Nephron progenitor cell (in vitro differentiated cells): ENCODE measurements around the gene USP20.
"Not testable (repeated sequence)": the region's sequence is repeated elsewhere in the genome, so short reads cannot be mapped to it uniquely, and the experiment has no call there.

Source experiments
- DNase-seq: peaks from one replicate; pipeline ENCODE4 v3.0.0; 2021
- H3K27ac Mint-ChIP-seq: 2 replicates; pipeline ENCODE4 v1.8.0; 2021; ENCODE audit warnings: mild to moderate bottlenecking, moderate library complexity, mixed read lengths
- H3K27me3 Mint-ChIP-seq: 2 replicates; pipeline ENCODE4 v1.8.0; 2021; ENCODE audit warnings: mild to moderate bottlenecking, low read depth, mixed read lengths; ENCODE audit not compliant: poor library complexity
- H3K36me3 Mint-ChIP-seq: 2 replicates; pipeline ENCODE4 v1.8.0; 2021; ENCODE audit warnings: low read depth, mixed read lengths
- H3K4me1 Mint-ChIP-seq: 2 replicates; pipeline ENCODE4 v1.8.0; 2021; ENCODE audit warnings: mixed read lengths
- H3K4me3 Mint-ChIP-seq: 2 replicates; pipeline ENCODE4 v1.8.0; 2021; ENCODE audit warnings: mild to moderate bottlenecking, moderate library complexity, mixed read lengths
- H3K9me3 Mint-ChIP-seq: 2 replicates; pipeline ENCODE4 v1.8.0; 2021; ENCODE audit warnings: mild to moderate bottlenecking, moderate library complexity, mixed read lengths
- TF ChIP-seq, protein P1 (sequence below): fragments of 200-600 bp; sonication (generic); IDR thresholded peaks from 2 replicates; pipeline ENCODE4 v1.5.0; 2021; ENCODE audit warnings: antibody characterized with exemption

The USP20 gene

DNA sequence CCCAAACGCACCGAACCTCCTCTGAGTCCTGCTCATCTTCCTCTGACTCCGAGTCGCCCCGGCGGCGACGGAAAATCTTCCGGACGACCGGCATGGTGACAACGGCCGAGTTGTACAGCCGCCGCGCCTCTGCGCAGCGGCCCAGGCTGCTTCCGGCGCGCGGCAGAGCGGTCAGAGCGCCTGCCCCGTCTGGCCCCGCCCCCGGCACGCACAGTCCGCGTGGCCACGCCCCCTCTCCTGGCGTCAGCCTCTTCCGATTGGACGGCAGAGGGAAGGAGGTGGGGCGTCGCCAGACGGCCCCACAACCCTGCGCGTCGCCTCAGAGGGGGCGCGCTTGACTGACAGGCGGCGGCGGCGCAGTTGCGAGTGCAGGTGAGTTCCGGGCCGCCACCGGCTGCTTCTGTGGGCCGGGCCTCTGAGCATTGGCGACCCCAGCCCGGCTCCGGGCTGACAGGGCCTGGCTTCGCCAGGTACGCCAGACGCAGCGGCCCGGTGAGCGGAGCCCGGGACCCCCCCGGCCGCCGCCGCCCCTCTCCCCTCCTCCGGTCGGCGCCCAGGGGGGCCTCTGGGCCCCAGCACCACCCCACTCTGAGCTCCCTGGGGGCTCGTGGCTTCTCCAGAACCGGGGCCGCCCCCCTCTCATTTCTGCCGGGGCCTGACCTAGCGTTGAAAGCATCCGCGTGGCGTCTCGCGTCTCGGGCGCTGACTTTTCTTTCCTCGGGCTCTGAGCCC lies at the start of gene USP20, which contains the start of gene C9orf78:
Gene USP20, plus strand, starts transcription at position 331 of the 732 bp plus-strand sequence. CDS start 17,098 bp downstream, outside the sequence.
Gene C9orf78, minus strand, starts transcription at position 148 of the 732 bp plus-strand sequence. Its CDS starts 54 bp downstream, at position 94.
- H3K9me3 Mint-ChIP-seq, result no peaks in the 10 kb centered on the region
- TF ChIP-seq, protein P1, sequence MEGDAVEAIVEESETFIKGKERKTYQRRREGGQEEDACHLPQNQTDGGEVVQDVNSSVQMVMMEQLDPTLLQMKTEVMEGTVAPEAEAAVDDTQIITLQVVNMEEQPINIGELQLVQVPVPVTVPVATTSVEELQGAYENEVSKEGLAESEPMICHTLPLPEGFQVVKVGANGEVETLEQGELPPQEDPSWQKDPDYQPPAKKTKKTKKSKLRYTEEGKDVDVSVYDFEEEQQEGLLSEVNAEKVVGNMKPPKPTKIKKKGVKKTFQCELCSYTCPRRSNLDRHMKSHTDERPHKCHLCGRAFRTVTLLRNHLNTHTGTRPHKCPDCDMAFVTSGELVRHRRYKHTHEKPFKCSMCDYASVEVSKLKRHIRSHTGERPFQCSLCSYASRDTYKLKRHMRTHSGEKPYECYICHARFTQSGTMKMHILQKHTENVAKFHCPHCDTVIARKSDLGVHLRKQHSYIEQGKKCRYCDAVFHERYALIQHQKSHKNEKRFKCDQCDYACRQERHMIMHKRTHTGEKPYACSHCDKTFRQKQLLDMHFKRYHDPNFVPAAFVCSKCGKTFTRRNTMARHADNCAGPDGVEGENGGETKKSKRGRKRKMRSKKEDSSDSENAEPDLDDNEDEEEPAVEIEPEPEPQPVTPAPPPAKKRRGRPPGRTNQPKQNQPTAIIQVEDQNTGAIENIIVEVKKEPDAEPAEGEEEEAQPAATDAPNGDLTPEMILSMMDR, result no peak
- H3K27me3 Mint-ChIP-seq, result no peaks in the 10 kb centered on the region
- peak within 1 kb of the TSS; percentile 97 for H3K4me3 Mint-ChIP-seq
- H3K4me1 Mint-ChIP-seq, result peaks cover 53% of the 10 kb centered on the region
- H3K27ac Mint-ChIP-seq, result peak within 1 kb of the TSS; percentile 93
- peaks cover 20% of the 10 kb centered on the region for H3K36me3 Mint-ChIP-seq
- DNase-seq, result peak; percentile 99

DNA sequence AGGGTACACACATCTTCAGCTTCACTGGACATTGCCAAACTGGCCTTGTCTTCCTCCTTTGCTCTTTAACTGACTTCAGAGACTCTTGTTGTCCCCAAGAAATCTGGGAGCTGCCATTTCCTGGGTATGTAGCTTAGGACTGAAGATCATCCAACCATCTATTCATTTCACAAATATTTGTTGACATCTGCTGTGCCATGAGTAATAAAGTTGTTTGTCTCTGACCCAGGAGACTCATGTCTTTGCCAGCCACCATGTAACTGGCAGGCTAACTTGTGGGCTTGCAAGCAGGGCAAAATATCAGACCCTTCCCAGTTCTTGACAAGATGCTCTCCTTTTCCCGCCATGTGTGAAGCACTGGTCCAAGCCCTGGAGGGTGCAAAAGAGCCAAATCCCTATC lies 49.4 kb upstream of the USP20 start:
- H3K4me1 Mint-ChIP-seq, result peaks cover 13% of the 10 kb centered on the region
- TF ChIP-seq, protein P1, result no peak
- no peak overlapping the region for H3K4me3 Mint-ChIP-seq
- no peak for DNase-seq
- no peaks in the 10 kb centered on the region for H3K9me3 Mint-ChIP-seq
- H3K27me3 Mint-ChIP-seq, result peaks cover 52% of the 10 kb centered on the region
- no peaks in the 10 kb centered on the region for H3K36me3 Mint-ChIP-seq
- no peak overlapping the region for H3K27ac Mint-ChIP-seq

DNA sequence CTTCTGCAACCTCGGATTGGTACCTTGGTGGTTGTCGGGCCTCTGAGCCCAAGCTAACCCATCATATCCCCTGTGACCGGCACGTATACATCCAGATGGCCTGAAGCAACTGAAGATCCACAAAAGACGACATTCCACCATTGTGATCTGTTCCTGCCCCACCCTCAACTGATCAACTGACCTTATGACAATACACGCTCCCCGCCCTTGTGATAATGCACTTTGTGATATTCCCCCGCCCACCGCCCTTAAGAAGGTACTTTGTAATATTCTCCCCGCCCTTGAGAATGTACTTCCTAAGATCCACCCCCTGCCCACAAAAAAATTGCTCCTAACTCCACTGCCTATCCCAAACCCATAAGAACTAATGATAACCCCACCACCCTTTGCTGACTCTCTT lies 48.8 kb upstream of the USP20 start:
- Mint-ChIP-seq H3K4me3 (no peak overlapping the region), H3K27me3 (peaks cover 57% of the 10 kb centered on the region), H3K36me3 (no peaks in the 10 kb centered on the region), H3K27ac (no peak overlapping the region), H3K9me3 (no peaks in the 10 kb centered on the region), H3K4me1 (peaks cover 13% of the 10 kb centered on the region)
- DNase-seq, result no peak
- TF ChIP-seq, protein P1, result no peak

DNA sequence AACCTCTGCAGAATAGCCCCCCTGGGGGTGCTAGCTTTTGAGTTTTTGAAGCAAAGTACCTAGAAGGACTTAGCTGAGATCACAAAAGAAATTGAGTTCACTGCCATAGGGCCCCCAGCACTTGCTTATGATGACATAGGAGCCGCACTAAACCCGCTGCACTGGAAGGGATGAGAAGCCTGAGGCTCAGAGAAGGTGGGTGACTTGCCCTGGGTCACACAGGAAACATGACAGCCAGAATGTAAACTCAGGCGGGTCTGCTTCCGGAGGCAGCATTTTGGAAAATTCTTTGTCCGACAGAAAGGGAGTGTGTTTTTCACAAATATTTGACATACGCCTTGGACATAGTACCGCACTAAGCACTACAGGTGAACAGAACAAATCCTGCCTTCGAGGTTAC lies 40.7 kb upstream of the USP20 start:
- Mint-ChIP-seq H3K4me1 (no peaks in the 10 kb centered on the region), H3K27me3 (peaks cover 49% of the 10 kb centered on the region)

DNA sequence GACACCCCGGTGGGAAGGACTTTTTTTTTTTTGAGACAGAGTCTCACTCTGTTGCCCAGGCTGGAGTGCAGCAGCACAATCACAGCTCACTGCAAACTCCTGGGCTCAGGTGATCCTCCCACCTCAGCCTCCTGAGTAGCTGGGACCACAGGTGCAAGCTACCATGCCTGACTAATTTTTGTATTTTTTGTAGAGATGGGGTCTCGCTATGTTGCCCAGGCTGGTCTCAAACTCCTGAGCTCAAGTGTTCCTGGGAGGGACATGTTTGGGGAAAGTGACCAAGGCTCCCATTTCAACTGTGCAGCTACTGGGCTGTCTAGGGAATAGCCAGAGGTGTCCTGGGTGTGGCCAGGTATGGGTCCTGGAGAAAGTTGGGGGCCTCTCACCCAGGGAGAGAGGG lies 39.2 kb upstream of the USP20 start:
- DNase-seq, H3K36me3 Mint-ChIP-seq, H3K27ac Mint-ChIP-seq, H3K4me1 Mint-ChIP-seq, H3K9me3 Mint-ChIP-seq, H3K4me3 Mint-ChIP-seq: not testable (repeated sequence)
- H3K27me3 Mint-ChIP-seq, result peaks cover 48% of the 10 kb centered on the region

More for the DNA sequence above, 40.7 kb upstream of the USP20 start:
- TF ChIP-seq, protein P1, result no peak
- no peak for DNase-seq
- H3K9me3 Mint-ChIP-seq, result no peaks in the 10 kb centered on the region
- no peak overlapping the region for H3K27ac Mint-ChIP-seq
- H3K36me3 Mint-ChIP-seq, result no peaks in the 10 kb centered on the region
- H3K4me3 Mint-ChIP-seq, result no peak overlapping the region

DNA sequence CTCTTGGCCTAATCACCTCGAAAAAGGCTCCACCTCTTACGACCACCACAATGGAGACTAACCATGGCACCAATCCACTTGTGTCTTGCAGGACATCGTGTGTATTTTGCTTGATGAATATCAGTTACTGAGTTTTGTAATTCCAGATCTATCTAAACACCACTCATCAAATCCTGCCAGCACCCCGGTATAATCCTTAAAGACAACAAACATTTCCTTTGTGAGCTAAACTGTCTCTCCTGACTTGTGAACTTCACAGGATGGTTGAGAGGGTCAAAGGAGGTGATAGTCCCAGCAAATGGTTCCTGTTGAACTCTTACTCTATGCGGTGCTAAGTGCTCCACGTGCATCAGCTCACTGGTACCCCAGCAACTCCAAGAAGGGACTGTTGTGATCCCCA lies 36.3 kb upstream of the USP20 start:
- Mint-ChIP-seq H3K27ac (no peak overlapping the region), H3K9me3 (no peaks in the 10 kb centered on the region), H3K4me3 (no peak overlapping the region), H3K27me3 (peaks cover 30% of the 10 kb centered on the region), H3K4me1 (peaks cover 3% of the 10 kb centered on the region), H3K36me3 (no peaks in the 10 kb centered on the region)
- TF ChIP-seq, protein P1, result no peak
- DNase-seq, result no peak
